Body of pancreas (tissue), 4 donors: ENCODE results near the gene GIT2. TPM values are rescaled to one million over a fixed set of nuclear protein-coding genes. Genes with fewer than 3 reads are reported as not detected.
"Not testable (repeated sequence)": the region's sequence is repeated elsewhere in the genome, so short reads cannot be mapped to it uniquely, and the experiment has no call there.

ENCODE experiments used
- ATAC-seq: fragments of 150-250 bp; one replicate; pipeline ENCODE4 v1.9.1; 2016
- DNase-seq, 4 donors: peaks; one replicate each; pipeline ENCODE4 v3.0.0-alpha.2; 2019
- H3K27ac ChIP-seq, 4 donors: fragments of 200-600 bp; sonication (generic); 1 replicate in 3 of 4; 2 replicates in 1 of 4; pipeline versions ENCODE4 v1.5.1 to v1.6.1; 2016 to 2019; ENCODE audit warnings: mild to moderate bottlenecking in 1 of 4, mixed read lengths in 1 of 4, moderate library complexity in 1 of 4
- H3K27me3 ChIP-seq, 2 donors: fragments of 200-600 bp; sonication (generic); one replicate each; pipeline ENCODE4 v1.6.0; 2016; ENCODE audit warnings: mild to moderate bottlenecking in 1 of 2
- H3K36me3 ChIP-seq, 2 donors: fragments of 200-600 bp; sonication (generic); replicated peaks in 1 of 2; 2 replicates each; pipeline ENCODE4 v1.5.1; 2016; ENCODE audit warnings: low read depth in 2 of 2; ENCODE audit not compliant: insufficient read depth in 1 of 2
- H3K4me1 ChIP-seq: fragments of 200-600 bp; sonication (generic); one replicate; pipeline ENCODE4 v1.6.0; 2016
- H3K4me3 ChIP-seq, 2 donors: fragments of 200-600 bp; sonication (generic); 1 replicate in 1 of 2; 2 replicates in 1 of 2; pipeline ENCODE4 v1.5.1; 2016 to 2019
- H3K9me3 ChIP-seq, 3 donors: fragments of 200-600 bp; sonication (generic); 1 replicate in 2 of 3; 2 replicates in 1 of 3; pipeline ENCODE4 v1.5.1; 2016
- POLR2A ChIP-seq, 3 donors: fragments of 450-650 bp; IDR thresholded peaks; one replicate each; pipeline ENCODE4 v1.6.1; 2016; ENCODE audit warnings: antibody characterized with exemption in 3 of 3, mild to moderate bottlenecking in 2 of 3
- WGBS, 2 donors: methylation state at CpG; one replicate each; pipeline ENCODE4 v1.1.5; 2017; 5-methylcytosine and 5-hydroxymethylcytosine counted together
- intact Hi-C: fragments of 100-400 bp; cut with DNase I; formaldehyde crosslinking; loops from one replicate; pipeline ENCODE4 v1.15.1; 2023
- total RNA-seq, 2 donors: library from RNA; depleted of rRNA; stranded (reverse); fragments of >200 nt; gene quantifications; one replicate each; pipeline ENCODE4 v1.1.0, GENCODE V29; 2016
- TF ChIP-seq, protein P1 (sequence below), 7 experiments: fragments of 450-650 bp in 4 of 7; fragments of 200-600 bp in 3 of 7; sonication (generic) in 3 of 7; IDR thresholded peaks; one replicate each; pipeline ENCODE4 v1.5.1; 2016 to 2019; ENCODE audit warnings: antibody characterized with exemption in 7 of 7

GIT2 gene
- total RNA-seq, 2 donors from 2014 or later, result 44.4 to 50.1 TPM

DNA sequence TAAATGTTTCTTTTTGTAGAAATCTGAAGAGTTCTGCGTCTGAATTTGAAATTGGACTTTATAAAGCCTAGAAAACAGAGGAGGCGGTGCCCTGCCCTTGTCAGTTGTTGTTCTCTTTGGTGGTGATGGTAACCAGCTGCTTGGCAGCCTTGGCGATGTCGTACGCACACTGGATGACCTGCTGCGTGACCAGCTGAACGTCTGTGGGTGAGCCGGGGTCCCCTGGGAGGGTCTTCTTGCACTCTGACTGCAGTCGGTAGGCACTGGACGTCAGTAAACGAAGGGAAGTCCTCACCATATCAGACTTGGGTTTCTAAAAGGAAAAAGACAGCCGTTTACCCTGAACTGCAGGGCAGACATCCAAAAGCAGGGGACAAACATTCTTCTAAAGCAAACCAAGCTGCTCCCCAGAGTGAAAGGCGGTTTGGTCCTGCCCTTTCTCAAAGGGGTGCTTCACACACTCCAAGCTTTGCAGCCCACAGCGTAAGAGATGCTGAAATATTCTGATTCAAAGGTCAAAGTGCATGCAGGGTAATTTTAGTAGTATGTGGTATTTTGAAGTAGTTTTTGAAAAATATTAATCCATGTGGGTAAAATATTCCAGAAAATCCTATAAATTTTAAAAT is 63.2 kb downstream of the GIT2 start:
- intact Hi-C loops, result no loop called here
- TF ChIP-seq, protein P1, sequence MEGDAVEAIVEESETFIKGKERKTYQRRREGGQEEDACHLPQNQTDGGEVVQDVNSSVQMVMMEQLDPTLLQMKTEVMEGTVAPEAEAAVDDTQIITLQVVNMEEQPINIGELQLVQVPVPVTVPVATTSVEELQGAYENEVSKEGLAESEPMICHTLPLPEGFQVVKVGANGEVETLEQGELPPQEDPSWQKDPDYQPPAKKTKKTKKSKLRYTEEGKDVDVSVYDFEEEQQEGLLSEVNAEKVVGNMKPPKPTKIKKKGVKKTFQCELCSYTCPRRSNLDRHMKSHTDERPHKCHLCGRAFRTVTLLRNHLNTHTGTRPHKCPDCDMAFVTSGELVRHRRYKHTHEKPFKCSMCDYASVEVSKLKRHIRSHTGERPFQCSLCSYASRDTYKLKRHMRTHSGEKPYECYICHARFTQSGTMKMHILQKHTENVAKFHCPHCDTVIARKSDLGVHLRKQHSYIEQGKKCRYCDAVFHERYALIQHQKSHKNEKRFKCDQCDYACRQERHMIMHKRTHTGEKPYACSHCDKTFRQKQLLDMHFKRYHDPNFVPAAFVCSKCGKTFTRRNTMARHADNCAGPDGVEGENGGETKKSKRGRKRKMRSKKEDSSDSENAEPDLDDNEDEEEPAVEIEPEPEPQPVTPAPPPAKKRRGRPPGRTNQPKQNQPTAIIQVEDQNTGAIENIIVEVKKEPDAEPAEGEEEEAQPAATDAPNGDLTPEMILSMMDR (IDR thresholded peaks at IDR 0.05), result no peak
- no peak for TF ChIP-seq POLR2A (IDR thresholded peaks at IDR 0.05)
- Histone ChIP-seq H3K27me3 (no peaks in the 10 kb centered on the region), H3K4me3 (no peak overlapping the region), H3K9me3 (no peaks in the 10 kb centered on the region), H3K36me3 (peaks cover 0 to 22% of the 10 kb centered on the region in 2 donors), H3K4me1 (peaks cover 51% of the 10 kb centered on the region), H3K27ac (peak overlapping the region in 3 of 4 donors; percentile 35 to 80 (median 62))
- WGBS, 2 donors, result 43 to 64% methylated on average over 12 to 14 of the region's 14 CpGs
- DNase-seq (peak; percentile 55 to 62 (median 60)), ATAC-seq (peak; percentile 6)

DNA sequence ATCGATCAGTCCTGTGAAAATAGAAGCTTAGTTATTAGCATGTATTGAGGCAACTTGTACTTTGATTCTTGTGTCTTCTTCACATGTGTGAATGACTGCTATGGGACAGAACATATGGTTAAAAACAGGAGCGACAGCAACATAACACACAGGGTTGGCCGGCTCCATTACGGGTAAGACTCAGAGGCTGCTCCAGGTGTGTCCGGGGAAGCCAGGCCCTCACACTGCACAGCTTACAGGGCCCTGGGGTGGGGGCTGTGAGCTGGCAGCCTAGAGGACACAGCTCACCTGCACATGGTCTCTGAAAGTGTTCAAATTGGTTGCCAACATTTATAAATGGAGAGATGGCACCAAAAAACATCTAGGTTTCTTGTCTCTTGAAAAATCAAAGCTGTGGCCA is 65.0 kb downstream of the GIT2 start:
- intact Hi-C loops, result no loop called here
- peak overlapping the region; percentile 68 to 83 (median 79) for H3K27ac ChIP-seq
- no peak for ATAC-seq
- H3K4me1 ChIP-seq, result peaks cover 56% of the 10 kb centered on the region
- TF ChIP-seq POLR2A (IDR thresholded peaks at IDR 0.05), result no peak
- TF ChIP-seq, protein P1 (IDR thresholded peaks at IDR 0.05), result no peak
- WGBS, 2 donors, result 71 to 86% methylated on average over 5 of the region's 5 CpGs
- peaks cover 0 to 16% of the 10 kb centered on the region in 2 donors for H3K36me3 ChIP-seq
- no peak for DNase-seq
- no peak overlapping the region for H3K4me3 ChIP-seq
- no peaks in the 10 kb centered on the region for H3K27me3 ChIP-seq
- no peaks in the 10 kb centered on the region for H3K9me3 ChIP-seq

DNA sequence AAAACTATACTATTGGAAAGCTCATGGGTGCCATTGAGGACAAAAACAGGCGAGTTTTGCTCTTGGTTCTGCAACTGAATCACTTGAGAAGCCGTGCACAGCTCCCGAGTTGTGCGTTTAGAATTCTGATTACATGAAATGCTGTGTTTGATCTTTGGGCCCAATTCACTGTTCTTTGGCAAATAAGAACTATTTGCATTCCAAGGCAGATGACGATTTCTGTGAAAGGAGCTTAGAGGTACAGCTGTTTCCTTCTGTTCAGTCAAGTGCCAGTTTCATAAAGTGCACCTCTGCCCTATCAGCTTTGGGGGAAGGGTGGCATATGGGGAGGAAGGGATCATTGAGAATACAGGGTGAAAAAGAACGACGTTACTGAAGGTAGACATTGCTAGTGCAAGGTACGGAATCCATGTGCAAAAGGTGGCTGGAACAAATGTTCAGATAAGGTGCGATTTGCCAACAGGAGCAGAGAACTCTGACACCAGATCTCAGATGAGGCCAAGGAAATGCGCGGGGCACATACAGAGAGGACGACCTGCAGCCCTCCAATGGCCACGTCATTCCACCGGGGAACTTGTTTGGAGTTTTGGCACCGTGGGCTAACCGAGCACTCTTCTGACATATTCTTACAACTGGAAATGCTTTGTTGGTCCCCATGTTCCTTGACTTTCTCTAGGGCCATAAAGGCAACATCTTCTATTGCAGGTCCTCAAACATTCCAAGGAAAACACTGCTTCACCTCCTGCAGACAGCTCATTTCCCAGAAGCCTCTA is 66.0 kb downstream of the GIT2 start:
- DNase-seq (peak; percentile 56 to 81 (median 68)), ATAC-seq (peak; percentile 91)
- 32 to 34% methylated on average over 16 of the region's 16 CpGs for WGBS, 2 donors
- H3K27ac ChIP-seq, result peak overlapping the region; percentile 68 to 83 (median 79)
- peaks cover 63% of the 10 kb centered on the region for H3K4me1 ChIP-seq
- no peak overlapping the region for H3K4me3 ChIP-seq
- peaks cover 0 to 11% of the 10 kb centered on the region in 2 donors for H3K36me3 ChIP-seq
- TF ChIP-seq, protein P1 (IDR thresholded peaks at IDR 0.05), result no peak
- TF ChIP-seq POLR2A (IDR thresholded peaks at IDR 0.05), result peak in 2 of 3 donors; percentile 51 to 57
- no peaks in the 10 kb centered on the region for H3K27me3 ChIP-seq
- intact Hi-C loops, result no loop called here
- H3K9me3 ChIP-seq, result no peaks in the 10 kb centered on the region

DNA sequence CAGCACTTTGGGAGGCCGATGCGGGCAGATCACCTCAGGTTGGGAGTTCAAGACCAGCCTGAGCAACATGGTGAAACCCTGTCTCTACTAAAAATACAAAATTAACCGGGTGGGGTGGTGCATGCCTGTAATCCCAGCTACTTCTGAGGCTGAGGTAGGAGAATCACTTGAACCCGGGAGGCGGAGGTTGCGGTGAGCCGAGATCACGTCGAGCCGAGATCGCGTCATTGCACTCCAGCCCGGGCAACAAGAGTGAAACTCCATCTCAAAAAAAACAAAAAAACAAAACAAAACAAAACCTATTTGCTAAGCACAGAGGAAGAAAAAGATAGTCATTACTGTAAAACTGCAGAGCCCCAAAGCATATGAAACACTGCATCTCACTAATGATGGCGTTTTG is 66.8 kb downstream of the GIT2 start:
- ATAC-seq, result not testable (repeated sequence)
- H3K27ac ChIP-seq, result peak overlapping the region; percentile 61 to 80 (median 73)

DNA sequence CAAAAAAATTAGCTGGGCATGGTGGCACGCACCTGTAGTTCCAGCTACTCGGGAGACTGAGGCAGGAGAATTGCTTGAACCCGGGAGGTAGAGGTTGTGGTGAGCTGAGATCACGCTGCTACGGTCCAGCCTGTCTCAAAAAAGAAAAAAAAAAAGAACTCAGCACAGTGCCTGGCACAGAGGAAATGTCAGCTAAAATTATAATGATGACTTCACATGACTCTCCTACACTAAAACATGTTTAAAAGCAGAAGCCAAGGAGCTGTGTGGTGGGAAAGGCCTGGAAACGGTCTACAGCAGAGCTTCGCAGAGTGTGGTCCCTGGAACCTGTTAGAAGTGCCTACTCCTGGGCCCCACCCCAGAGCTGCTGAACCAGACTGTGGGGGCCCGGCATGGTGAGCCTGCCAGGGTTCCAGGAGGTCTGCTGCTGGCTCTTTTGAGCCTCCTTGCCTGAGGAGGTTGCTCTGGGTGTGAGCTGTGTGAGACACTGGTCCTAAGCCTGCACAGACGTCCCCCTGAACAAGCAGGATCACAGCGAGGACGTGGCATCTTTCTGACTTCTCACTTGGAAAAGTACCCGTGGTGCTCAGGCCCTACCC is 68.0 kb downstream of the GIT2 start:
- no peaks in the 10 kb centered on the region for H3K9me3 ChIP-seq
- no peak overlapping the region for H3K4me3 ChIP-seq
- H3K27ac ChIP-seq, result peak overlapping the region in 3 of 4 donors; percentile 68 to 80 (median 78)
- H3K36me3 ChIP-seq, result peaks cover 0 to 9% of the 10 kb centered on the region in 2 donors
- H3K4me1 ChIP-seq, result peaks cover 55% of the 10 kb centered on the region
- TF ChIP-seq, protein P1 (IDR thresholded peaks at IDR 0.05), result no peak
- no peak for TF ChIP-seq POLR2A (IDR thresholded peaks at IDR 0.05)
- 84 to 88% methylated on average over 12 of the region's 12 CpGs for WGBS, 2 donors
- intact Hi-C loops, result loop anchor here (10.0 kb wide), 1 partner anchor 57 kb away; no protein-coding TSS in a partner anchor
- ATAC-seq, result no peak
- DNase-seq, result no peak
- no peaks in the 10 kb centered on the region for H3K27me3 ChIP-seq

More for the DNA sequence above, 66.8 kb downstream of the GIT2 start:
- Histone ChIP-seq H3K36me3 (peaks cover 0 to 11% of the 10 kb centered on the region in 2 donors), H3K4me1 (peaks cover 62% of the 10 kb centered on the region)
- not testable (repeated sequence) for DNase-seq, H3K27me3 ChIP-seq, H3K4me3 ChIP-seq, H3K9me3 ChIP-seq
- 45 to 65% methylated on average over 14 of the region's 14 CpGs for WGBS, 2 donors
- intact Hi-C loops, result loop anchor here (10.0 kb wide), 1 partner anchor 55 kb away; no protein-coding TSS in a partner anchor
